ENCODE data around the gene UNKL.

DNA sequence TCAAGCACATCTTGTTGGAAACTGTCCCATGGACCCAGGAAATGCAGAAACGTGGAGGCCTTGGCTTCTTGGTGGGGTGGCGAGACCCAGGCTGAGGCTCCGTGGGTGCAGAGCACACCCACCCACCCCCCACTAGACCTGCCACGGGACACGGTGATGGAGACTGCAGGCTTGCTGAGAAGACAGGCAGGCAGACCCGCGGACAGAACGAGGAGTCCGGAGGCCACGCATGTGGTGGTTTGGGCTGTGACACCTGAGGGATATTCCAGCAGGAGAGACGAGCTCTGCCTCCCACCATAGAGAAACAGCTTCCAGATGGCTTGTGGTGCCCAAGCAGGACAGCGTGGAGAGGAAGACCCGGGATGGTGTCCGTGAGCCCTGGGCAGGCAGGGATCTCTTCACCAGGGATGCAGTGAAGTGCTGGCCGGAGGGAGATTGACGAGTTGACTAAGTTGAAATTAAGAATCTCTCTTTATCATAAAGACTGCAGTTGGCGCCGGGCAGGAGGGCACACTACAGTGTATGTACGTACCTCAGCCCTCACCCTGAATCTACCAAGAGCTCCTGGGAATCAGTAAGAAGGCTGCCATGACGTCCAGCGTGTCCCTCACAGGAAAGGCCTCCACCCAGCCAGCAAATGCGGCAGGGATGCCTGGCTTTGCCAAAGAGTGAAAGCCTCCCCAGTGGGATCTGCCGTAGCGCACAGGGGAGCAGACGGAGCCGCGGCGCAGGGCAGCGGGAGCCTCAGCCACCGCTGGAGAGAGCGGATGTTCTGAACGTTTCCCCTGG is 96.8 kb downstream of the UNKL start:
- TF ChIP-seq, protein P1, sequence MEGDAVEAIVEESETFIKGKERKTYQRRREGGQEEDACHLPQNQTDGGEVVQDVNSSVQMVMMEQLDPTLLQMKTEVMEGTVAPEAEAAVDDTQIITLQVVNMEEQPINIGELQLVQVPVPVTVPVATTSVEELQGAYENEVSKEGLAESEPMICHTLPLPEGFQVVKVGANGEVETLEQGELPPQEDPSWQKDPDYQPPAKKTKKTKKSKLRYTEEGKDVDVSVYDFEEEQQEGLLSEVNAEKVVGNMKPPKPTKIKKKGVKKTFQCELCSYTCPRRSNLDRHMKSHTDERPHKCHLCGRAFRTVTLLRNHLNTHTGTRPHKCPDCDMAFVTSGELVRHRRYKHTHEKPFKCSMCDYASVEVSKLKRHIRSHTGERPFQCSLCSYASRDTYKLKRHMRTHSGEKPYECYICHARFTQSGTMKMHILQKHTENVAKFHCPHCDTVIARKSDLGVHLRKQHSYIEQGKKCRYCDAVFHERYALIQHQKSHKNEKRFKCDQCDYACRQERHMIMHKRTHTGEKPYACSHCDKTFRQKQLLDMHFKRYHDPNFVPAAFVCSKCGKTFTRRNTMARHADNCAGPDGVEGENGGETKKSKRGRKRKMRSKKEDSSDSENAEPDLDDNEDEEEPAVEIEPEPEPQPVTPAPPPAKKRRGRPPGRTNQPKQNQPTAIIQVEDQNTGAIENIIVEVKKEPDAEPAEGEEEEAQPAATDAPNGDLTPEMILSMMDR (IDR thresholded peaks at IDR 0.05 in 4 of 5, conservative IDR thresholded peaks at IDR 0.05 in 1 of 5): no peak
- TF ChIP-seq POLR2A (IDR thresholded peaks at IDR 0.05): no peak
